CD4-positive, alpha-beta T cell treated with Interferon gamma for 1 hour (primary cell): ENCODE measurements around the gene ZNF573.
"Not testable (repeated sequence)": the region's sequence is repeated elsewhere in the genome, so short reads cannot be mapped to it uniquely, and the experiment has no call there.

Experiments used
- DNase-seq: peaks from one replicate; pipeline ENCODE4 v3.0.0-alpha.2; 2020

Gene ZNF573

GRCh38 chr19:37779127-37780005 lies at the start of gene ZNF573:
Gene ZNF573 (minus strand): TSS chr19:37779586. CDS start chr19:37773729, 5,857 bp downstream.
- DNase-seq: peak; percentile 89

GRCh38 chr19:37817180-37817981 lies 38.0 kb upstream of the ZNF573 start:
- peak; percentile 68 for DNase-seq

GRCh38 chr19:37815611-37816010 lies 36.2 kb upstream of the ZNF573 start:
- not testable (repeated sequence) for DNase-seq

- DNase-seq: no peak
Observed at GRCh38 chr19:37813340-37813739, 34.0 kb upstream of the ZNF573 start.

- DNase-seq: no peak
Observed at GRCh38 chr19:37809366-37809765, 30.0 kb upstream of the ZNF573 start.

- DNase-seq: no peak
Observed at GRCh38 chr19:37803249-37803840, 24.0 kb upstream of the ZNF573 start.

- DNase-seq: no peak
Observed at GRCh38 chr19:37790244-37790925, 11.0 kb upstream of the ZNF573 start.

GRCh38 chr19:37778613-37779126 lies 716 bp downstream of the ZNF573 start:
- no peak for DNase-seq

- no peak for DNase-seq
Observed at GRCh38 chr19:37770985-37771384, 8.4 kb downstream of the ZNF573 start.

- no peak for DNase-seq
Observed at GRCh38 chr19:37763488-37763887, 15.9 kb downstream of the ZNF573 start.

- not testable (repeated sequence) for DNase-seq
Observed at GRCh38 chr19:37757683-37758082, 21.7 kb downstream of the ZNF573 start.

- no peak for DNase-seq
Observed at GRCh38 chr19:37738371-37738770, 41.0 kb downstream of the ZNF573 start.

- DNase-seq: no peak
Observed at GRCh38 chr19:37725181-37725580, 54.2 kb downstream of the ZNF573 start.

- no peak for DNase-seq
Observed at GRCh38 chr19:37719927-37720265, 59.5 kb downstream of the ZNF573 start.

- DNase-seq: peak; percentile 89
Observed at GRCh38 chr19:37719111-37719926, 60.1 kb downstream of the ZNF573 start, which contains the start of gene ZNF607. Gene ZNF607 (minus strand): TSS chr19:37719761. CDS start chr19:37711618, 8,143 bp downstream.

GRCh38 chr19:37718304-37718703 lies 61.1 kb downstream of the ZNF573 start:
- DNase-seq: no peak

GRCh38 chr19:37716140-37716539 lies 63.2 kb downstream of the ZNF573 start:
- DNase-seq: no peak

- DNase-seq: no peak
Observed at GRCh38 chr19:37706052-37706605, 73.3 kb downstream of the ZNF573 start.

- no peak for DNase-seq
Observed at GRCh38 chr19:37699057-37699456, 80.3 kb downstream of the ZNF573 start.

- no peak for DNase-seq
Observed at GRCh38 chr19:37698216-37698615, 81.2 kb downstream of the ZNF573 start.
